HG03108 (cell line): ENCODE measurements around the gene HEXB.

Experiments used
- ATAC-seq: cut with Tn5 transposase; IDR thresholded peaks from one replicate; pipeline ENCODE4 v1.9.1; 2021; ENCODE audit warnings: moderate library complexity; ENCODE audit not compliant: unreplicated experiment

HEXB gene

DNA sequence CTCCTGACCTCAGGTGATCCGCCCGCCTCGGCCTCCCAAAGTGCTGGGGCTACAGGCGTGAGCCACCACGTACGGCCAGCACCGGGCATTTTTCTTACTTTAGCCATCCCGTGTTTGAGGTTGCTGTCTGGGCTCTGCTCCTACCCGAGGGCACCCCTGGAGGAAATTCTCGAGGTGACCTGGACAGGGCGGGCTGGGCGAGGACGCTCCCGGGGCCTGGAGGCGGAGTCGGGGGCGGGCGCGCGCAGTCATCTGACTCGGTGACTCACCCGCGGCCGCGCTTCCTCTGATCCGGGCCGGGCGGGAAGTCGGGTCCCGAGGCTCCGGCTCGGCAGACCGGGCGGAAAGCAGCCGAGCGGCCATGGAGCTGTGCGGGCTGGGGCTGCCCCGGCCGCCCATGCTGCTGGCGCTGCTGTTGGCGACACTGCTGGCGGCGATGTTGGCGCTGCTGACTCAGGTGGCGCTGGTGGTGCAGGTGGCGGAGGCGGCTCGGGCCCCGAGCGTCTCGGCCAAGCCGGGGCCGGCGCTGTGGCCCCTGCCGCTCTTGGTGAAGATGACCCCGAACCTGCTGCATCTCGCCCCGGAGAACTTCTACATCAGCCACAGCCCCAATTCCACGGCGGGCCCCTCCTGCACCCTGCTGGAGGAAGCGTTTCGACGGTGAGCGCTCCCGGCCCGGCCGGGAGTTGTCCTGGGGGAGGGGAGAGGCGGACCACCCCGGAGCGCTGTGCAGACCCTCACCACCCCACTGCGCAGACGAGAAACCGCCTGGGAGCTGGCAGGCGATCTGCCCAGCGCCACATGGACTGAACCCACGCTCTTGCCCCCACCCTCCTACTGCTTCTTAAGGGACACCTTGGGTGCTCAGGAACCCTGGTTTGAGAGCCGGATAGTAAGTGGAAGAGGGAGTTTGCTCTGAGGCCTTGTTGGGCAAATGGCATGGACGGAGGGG, at the start of gene HEXB:
TSS of gene HEXB (plus strand) at position 334 of the 952 bp plus-strand sequence. CDS start at position 362, 28 bp downstream.
- ATAC-seq: peak; percentile 86

GRCh38 chr5:74636149-74636548, 48.9 kb upstream of the HEXB start:
- ATAC-seq: no peak

GRCh38 chr5:74636552-74636951, 48.5 kb upstream of the HEXB start:
- ATAC-seq: no peak

- ATAC-seq: no peak
These were observed 46.5 kb upstream of the HEXB start for GRCh38 chr5:74638544-74638969.

DNA sequence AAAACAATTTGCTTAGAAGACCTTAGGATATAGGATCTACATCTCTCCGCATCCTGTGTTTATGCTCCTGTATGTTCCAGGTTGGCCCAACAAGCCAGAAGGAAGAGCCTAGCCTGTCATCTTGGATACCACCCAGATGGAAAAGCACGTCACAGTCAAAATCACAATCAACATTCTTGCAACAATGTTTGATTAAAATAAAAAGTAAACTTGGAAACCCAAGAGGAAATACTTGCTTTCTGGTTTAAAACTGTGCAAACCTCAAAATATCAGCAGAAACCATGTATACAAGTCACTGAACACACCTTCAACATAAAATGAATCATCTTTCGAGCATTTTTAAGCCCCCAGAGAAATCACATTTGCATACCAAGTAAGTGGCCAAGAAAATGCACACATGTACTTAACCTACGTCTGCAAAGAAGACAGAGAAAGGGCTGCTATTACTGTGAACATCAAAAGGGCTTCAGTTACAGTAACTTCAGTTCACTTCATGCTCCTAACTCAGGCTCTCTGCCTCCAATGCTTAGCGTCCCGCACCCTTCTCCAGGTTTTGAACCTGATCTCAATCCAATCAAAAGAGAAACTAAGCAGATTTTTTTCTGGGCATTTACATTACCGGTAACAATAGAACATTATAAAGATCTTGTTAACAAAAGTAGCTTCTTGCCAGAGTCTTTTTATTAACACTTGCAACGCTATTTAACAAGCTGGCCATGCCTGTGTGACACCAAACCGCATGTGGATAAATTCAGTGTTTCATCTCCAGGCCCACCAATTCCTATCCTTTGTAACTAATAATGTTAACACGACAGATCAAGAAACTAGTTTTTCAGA, 45.8 kb upstream of the HEXB start:
- ATAC-seq: peak; percentile 36

GRCh38 chr5:74639807-74640449, 45.1 kb upstream of the HEXB start:
- peak; percentile 9 for ATAC-seq

DNA sequence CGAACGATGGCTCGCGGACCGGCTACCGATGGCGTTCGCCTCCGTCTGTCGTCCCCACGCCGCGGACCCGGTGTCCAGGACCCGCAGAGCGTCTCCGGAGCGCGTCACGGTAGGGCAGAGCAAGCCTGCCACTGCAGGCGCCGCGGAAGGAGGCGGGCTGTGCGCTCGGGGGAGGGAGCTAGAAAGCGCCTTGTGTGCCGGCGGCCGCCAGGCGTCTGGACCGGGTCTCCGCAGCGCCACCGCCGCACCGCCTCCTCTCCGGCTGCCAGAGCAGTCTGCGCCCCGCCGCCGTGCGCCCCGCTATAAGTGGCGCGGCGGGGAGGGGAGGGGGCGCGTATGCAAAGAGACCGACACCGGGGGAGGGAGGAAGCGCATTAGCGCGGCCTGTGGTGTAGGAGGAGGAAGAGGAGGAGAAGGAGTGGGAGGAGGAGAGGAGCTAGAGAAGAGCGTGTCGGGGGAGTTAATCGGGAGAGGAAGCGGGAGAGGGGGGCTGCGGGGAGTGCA, 44.5 kb upstream of the HEXB start, which contains the start of gene ENC1:
TSS of gene ENC1 (minus strand) at position 279 of the 504 bp plus-strand sequence. CDS start 4,243 bp downstream, outside the sequence.
- ATAC-seq: peak; percentile 58

GRCh38 chr5:74640954-74641734, 43.9 kb upstream of the HEXB start:
- ATAC-seq: peak; percentile 0

- no peak for ATAC-seq
These were observed 43.1 kb upstream of the HEXB start for GRCh38 chr5:74641735-74642542.

- no peak for ATAC-seq
These were observed 42.5 kb upstream of the HEXB start for GRCh38 chr5:74642543-74642863.

DNA sequence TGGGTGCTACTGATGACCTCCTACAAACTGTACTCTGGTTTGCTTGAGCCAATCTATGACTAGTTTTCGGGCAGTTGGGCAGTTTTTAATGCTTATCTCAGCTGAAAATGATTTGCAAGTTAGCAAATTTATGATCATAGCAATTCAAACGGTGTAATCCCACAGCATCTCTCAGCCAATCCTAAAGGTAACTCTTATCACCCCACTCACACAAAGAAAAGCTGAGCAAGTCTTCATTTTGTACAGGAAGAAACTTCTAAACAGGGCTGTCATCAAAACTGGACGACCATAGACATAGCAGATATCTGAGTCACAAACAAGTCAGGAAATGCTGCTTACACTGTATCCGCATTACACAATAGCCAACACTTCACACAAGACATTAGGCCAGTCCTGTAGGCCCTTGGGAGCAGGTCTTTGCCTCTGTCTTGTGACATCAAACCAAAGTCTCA, 41.9 kb upstream of the HEXB start:
- no peak for ATAC-seq

DNA sequence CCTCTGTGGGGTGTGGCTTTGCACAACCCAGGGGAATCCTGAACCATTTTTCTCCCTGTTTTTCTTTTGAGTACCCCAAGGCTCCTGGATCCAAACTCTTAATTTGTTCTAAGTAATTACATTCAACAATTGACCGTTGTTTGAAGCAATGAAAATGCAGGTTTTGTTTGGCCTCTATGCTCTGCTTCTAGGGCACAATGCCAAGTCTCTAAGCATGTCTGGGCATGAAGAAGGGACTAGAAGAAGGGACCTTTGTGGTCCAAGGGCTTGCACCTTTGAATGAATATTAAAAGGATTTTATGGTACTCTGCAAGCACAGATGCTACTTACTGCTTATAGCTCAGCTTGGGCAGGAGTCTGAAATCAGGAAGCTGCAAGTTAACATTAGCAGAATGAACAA, 37.9 kb upstream of the HEXB start:
- no peak for ATAC-seq

DNA sequence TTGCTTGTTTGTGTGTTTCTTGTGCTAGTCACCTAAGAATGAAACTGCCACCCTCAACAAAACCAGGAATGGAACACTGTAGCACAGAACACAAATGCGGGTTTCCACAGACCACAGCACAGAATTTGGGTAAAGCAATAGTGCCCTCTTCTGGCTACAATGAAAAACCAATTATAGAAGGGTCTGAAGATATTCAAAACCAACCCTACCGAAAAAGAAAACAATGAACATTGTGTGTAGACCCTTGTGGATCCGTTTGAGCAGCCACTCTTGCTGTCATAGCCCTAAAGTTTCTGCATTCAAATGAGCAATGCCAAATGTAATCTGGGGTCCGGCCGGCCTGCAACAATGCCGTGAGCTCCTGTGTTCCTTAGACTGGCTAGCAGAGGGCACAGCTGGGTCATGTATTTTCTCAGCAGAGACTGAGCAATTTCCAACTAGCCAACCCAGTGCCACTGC, 36.2 kb upstream of the HEXB start:
- ATAC-seq: no peak

DNA sequence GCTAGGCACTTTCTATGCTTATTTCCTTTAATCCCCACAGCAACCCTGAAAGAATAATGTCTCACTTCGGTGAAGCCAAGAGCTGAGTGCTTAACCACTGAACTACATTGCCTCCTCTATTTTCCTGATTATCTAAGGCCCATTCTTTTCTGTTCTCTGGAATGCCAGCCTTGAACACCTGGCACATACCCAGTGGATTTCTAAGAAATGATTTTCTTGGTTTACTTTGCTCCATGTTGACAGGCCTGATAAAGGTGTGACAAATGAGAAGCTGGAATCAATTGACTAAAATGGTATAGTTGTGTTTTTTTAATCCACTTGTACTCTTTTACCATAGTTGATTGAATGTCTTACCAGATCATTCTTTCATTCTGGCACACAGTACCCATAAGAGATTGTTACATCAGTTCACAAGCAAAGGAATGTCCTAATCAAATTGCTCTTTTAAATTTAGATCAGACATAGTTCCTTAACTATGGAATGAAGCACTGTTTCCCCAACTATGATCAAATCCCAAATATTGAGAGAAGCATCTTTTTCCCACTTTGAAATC, 35.5 kb upstream of the HEXB start:
- ATAC-seq: no peak

- ATAC-seq: no peak
These were observed 33.3 kb upstream of the HEXB start for GRCh38 chr5:74651710-74652109.

- ATAC-seq: no peak
These were observed 32.5 kb upstream of the HEXB start for GRCh38 chr5:74652576-74652975.

DNA sequence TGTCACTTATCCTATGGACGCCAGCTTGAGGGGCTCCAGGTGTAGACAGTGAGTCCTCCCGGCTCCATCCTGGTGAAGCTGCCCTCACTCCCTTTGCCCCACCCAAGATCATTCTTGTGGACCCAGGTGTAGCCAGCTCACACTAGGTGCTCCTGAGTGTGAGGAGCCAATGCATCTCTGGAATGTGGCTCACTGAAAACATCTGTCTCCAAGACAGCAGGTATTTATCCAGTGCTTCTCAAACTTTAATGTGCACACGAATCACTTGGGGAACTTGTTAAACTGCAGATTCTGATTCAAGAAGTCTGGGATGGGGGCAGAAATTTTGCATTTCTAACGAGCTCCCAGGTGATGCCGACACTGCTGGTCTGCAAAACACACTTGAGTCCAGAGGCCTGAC, 31.0 kb upstream of the HEXB start:
- ATAC-seq: no peak

- no peak for ATAC-seq
These were observed 29.8 kb upstream of the HEXB start for GRCh38 chr5:74655206-74655605.

- no peak for ATAC-seq
These were observed 29.3 kb upstream of the HEXB start for GRCh38 chr5:74655716-74656115.
